IMR-90 (cell line): ENCODE data around the gene ADARB2. TPM values are rescaled to one million over a fixed set of nuclear protein-coding genes. Genes with fewer than 3 reads are reported as not detected.

ENCODE experiments used
- ATAC-seq: fragments of 200-7000 bp; cut with Tn5 transposase; 2 replicates; pipeline ENCODE4 v1.9.1; 2020; ENCODE audit warnings: low read depth, mild to moderate bottlenecking, moderate library complexity
- BruUV-seq: library from RNA; stranded (reverse); fragments of 400-500 nt; replicated peaks from 2 replicates; lab custom pipeline; 2021; lab: Mats Ljungman, UMichigan
- CTCF ChIA-PET: fragments of 300-600 bp; formaldehyde crosslinking; extraction: SDS; loops from one replicate; lab custom pipeline; 2021; ENCODE audit warnings: antibody characterized with exemption; lab: Yijun Ruan, JAX
- POLR2A ChIA-PET: fragments of 300-600 bp; sonication (Branson Sonifier 250); formaldehyde crosslinking; loops from one replicate; lab custom pipeline; 2022; ENCODE audit warnings: antibody characterized with exemption; ENCODE audit not compliant: unreplicated experiment; lab: Charles Lee
- DNase-seq: peaks from one replicate; pipeline ENCODE4 v3.0.0; 2013
- H2AFZ ChIP-seq: replicated peaks from 2 replicates; pipeline ENCODE3; 2013; ENCODE audit warnings: low read length, mild to moderate bottlenecking; ENCODE audit not compliant: poor library complexity
- H2AK5ac ChIP-seq: 2 replicates; pipeline ENCODE4 v1.6.1; 2013; ENCODE audit warnings: low read depth, low read length, inconsistent platforms
- H2AK9ac ChIP-seq: replicated peaks from 2 replicates; pipeline ENCODE3; 2013; ENCODE audit warnings: mild to moderate bottlenecking, low read depth, low read length, moderate library complexity; ENCODE audit not compliant: poor library complexity
- H2BK120ac ChIP-seq: 2 replicates; pipeline ENCODE4 v1.6.1; 2013; ENCODE audit warnings: low read depth, low read length, inconsistent platforms
- H2BK15ac ChIP-seq: 3 replicates; pipeline ENCODE4 v1.6.1; 2013; ENCODE audit warnings: low read depth, low read length, inconsistent platforms
- H2BK20ac ChIP-seq: 2 replicates; pipeline ENCODE4 v1.6.1; 2013; ENCODE audit warnings: low read depth, mild to moderate bottlenecking, inconsistent platforms, low read length, moderate library complexity
- H2BK5ac ChIP-seq: 2 replicates; pipeline ENCODE4 v1.6.1; 2013; ENCODE audit warnings: mild to moderate bottlenecking, low read depth, low read length, inconsistent platforms; ENCODE audit not compliant: poor library complexity, severe bottlenecking
- H3K14ac ChIP-seq: replicated peaks from 2 replicates; pipeline ENCODE4 v1.6.1; 2013; ENCODE audit warnings: low read depth, low read length, inconsistent platforms
- H3K18ac ChIP-seq: 2 replicates; pipeline ENCODE4 v1.6.1; 2013; ENCODE audit warnings: low read depth, low read length, control low read depth
- H3K23ac ChIP-seq: 2 replicates; pipeline ENCODE4 v1.6.1; 2013; ENCODE audit warnings: low read depth, low read length, inconsistent platforms
- H3K27ac ChIP-seq: 2 replicates; pipeline ENCODE4 v1.5.1; 2013; ENCODE audit warnings: mild to moderate bottlenecking, control low read depth, low read length; ENCODE audit not compliant: insufficient read depth
- H3K27me3 ChIP-seq: 2 replicates; pipeline ENCODE4 v1.6.1; 2013; ENCODE audit warnings: low read length; ENCODE audit not compliant: control insufficient read depth, insufficient read depth
- H3K36me3 ChIP-seq: 2 replicates; pipeline ENCODE4 v1.6.1; 2013; ENCODE audit warnings: low read length, mixed read lengths; ENCODE audit not compliant: control insufficient read depth, insufficient read depth
- H3K4ac ChIP-seq: 2 replicates; pipeline ENCODE4 v1.6.1; 2013; ENCODE audit warnings: low read depth, low read length, inconsistent platforms
- H3K4me1 ChIP-seq: 2 replicates; pipeline ENCODE4 v1.6.1; 2013; ENCODE audit warnings: low read length, mixed read lengths; ENCODE audit not compliant: control insufficient read depth, insufficient read depth
- H3K4me2 ChIP-seq: 2 replicates; pipeline ENCODE4 v1.6.1; 2013; ENCODE audit warnings: low read depth, mild to moderate bottlenecking, control low read depth, low read length, moderate library complexity
- H3K4me3 ChIP-seq: 2 replicates; pipeline ENCODE4 v1.5.1; 2013; ENCODE audit warnings: low read depth, mild to moderate bottlenecking, control low read depth, low read length, moderate library complexity; ENCODE audit not compliant: insufficient read depth
- H3K56ac ChIP-seq: 2 replicates; pipeline ENCODE4 v1.6.1; 2013; ENCODE audit warnings: low read length, inconsistent platforms; ENCODE audit not compliant: insufficient read depth; ENCODE audit errors: extremely low read depth
- H3K79me1 ChIP-seq, 2 experiments: 2 replicates each; pipeline ENCODE4 v1.6.1; 2013; ENCODE audit warnings: low read length in 2 of 2, inconsistent platforms in 1 of 2, low read depth in 1 of 2
- H3K9ac ChIP-seq: 2 replicates; pipeline ENCODE4 v1.6.1; 2013; ENCODE audit warnings: low read depth, low read length, control low read depth
- H3K9me1 ChIP-seq: 2 replicates; pipeline ENCODE4 v1.6.1; 2013; ENCODE audit warnings: low read length, inconsistent platforms; ENCODE audit not compliant: insufficient read depth
- H3K9me3 ChIP-seq: 2 replicates; pipeline ENCODE4 v1.6.1; 2013; ENCODE audit warnings: low read length; ENCODE audit not compliant: control insufficient read depth, insufficient read depth
- H4K20me1 ChIP-seq: 2 replicates; pipeline ENCODE4 v1.6.1; 2013; ENCODE audit warnings: low read length, inconsistent platforms; ENCODE audit not compliant: insufficient read depth
- H4K5ac ChIP-seq: 2 replicates; pipeline ENCODE4 v1.6.1; 2013; ENCODE audit warnings: mild to moderate bottlenecking, low read depth, low read length, control low read depth
- H4K8ac ChIP-seq, 2 experiments: 2 replicates each; pipeline ENCODE4 v1.6.1; 2013; ENCODE audit warnings: low read depth in 2 of 2, low read length in 2 of 2, control low read depth in 1 of 2, inconsistent platforms in 1 of 2
- H4K91ac ChIP-seq: 2 replicates; pipeline ENCODE4 v1.6.1; 2013; ENCODE audit warnings: low read depth, low read length, inconsistent platforms; ENCODE audit not compliant: insufficient read depth
- BHLHE40 ChIP-seq: fragments of 150-350 bp; IDR thresholded peaks from 2 replicates; pipeline ENCODE4 v1.6.1; 2016; ENCODE audit warnings: mild to moderate bottlenecking, low read depth, low read length
- CEBPB ChIP-seq: IDR thresholded peaks from 2 replicates; pipeline ENCODE4 v1.6.1; 2012; ENCODE audit warnings: low read depth, low read length, improper control_type of control experiment
- CHD1 ChIP-seq: IDR thresholded peaks from 2 replicates; pipeline ENCODE4 v1.6.1; 2012; ENCODE audit warnings: low read depth, low read length, improper control_type of control experiment
- CTCF ChIP-seq: conservative IDR thresholded peaks from 2 replicates; pipeline ENCODE4 v1.5.1; 2012; ENCODE audit warnings: mild to moderate bottlenecking, low read depth, low read length, improper control_type of control experiment
- ELK1 ChIP-seq: fragments of 150-350 bp; IDR thresholded peaks from 2 replicates; pipeline ENCODE4 v1.6.1; 2016; ENCODE audit warnings: low read depth, mild to moderate bottlenecking, low read length, moderate library complexity, borderline replicate concordance
- FOS ChIP-seq: fragments of 150-350 bp; IDR thresholded peaks from 2 replicates; pipeline ENCODE4 v1.6.1; 2016; ENCODE audit warnings: low read depth, low read length
- MAFK ChIP-seq: IDR thresholded peaks from 2 replicates; pipeline ENCODE4 v1.6.1; 2012; ENCODE audit warnings: low read depth, low read length, improper control_type of control experiment
- MAZ ChIP-seq: IDR thresholded peaks from 2 replicates; pipeline ENCODE4 v1.6.1; 2012; ENCODE audit warnings: low read depth, mild to moderate bottlenecking, low read length, improper control_type of control experiment, moderate library complexity, borderline replicate concordance
- MXI1 ChIP-seq: IDR thresholded peaks from 2 replicates; pipeline ENCODE4 v1.6.1; 2012; ENCODE audit warnings: low read depth, mild to moderate bottlenecking, low read length, moderate library complexity, borderline replicate concordance
- NFE2L2 ChIP-seq: fragments of 150-350 bp; IDR thresholded peaks from 2 replicates; pipeline ENCODE4 v1.6.1; 2016; ENCODE audit warnings: low read depth, mild to moderate bottlenecking, low read length
- POLR2A ChIP-seq: IDR thresholded peaks from 2 replicates; pipeline ENCODE4 v1.6.1; 2012; ENCODE audit warnings: mild to moderate bottlenecking, low read depth, low read length
- RAD21 ChIP-seq: IDR thresholded peaks from 2 replicates; pipeline ENCODE4 v1.6.1; 2012; ENCODE audit warnings: low read length, improper control_type of control experiment
- RCOR1 ChIP-seq: IDR thresholded peaks from 2 replicates; pipeline ENCODE4 v1.6.1; 2012; ENCODE audit warnings: mild to moderate bottlenecking, low read length, improper control_type of control experiment; ENCODE audit not compliant: insufficient replicate concordance
- RFX5 ChIP-seq: IDR thresholded peaks from 2 replicates; pipeline ENCODE4 v1.8.0; 2012; ENCODE audit warnings: low read depth, mild to moderate bottlenecking, low read length, moderate library complexity
- SMC3 ChIP-seq: fragments of 150-350 bp; IDR thresholded peaks from 2 replicates; pipeline ENCODE4 v1.6.1; 2016; ENCODE audit warnings: low read depth, mild to moderate bottlenecking, antibody characterized with exemption, low read length, moderate library complexity
- USF2 ChIP-seq: fragments of 150-350 bp; IDR thresholded peaks from 2 replicates; pipeline ENCODE4 v1.6.1; 2017; ENCODE audit warnings: mild to moderate bottlenecking, antibody characterized with exemption, low read length, low read depth
- WGBS, 2 experiments: methylation state at CpG; one replicate each; pipeline versions ENCODE4 v1.1.5 to v1.1.7; 2013; ENCODE audit warnings: missing lambda C conversion rate in 2 of 2; ENCODE audit not compliant: insufficient read length in 1 of 2; ENCODE audit errors: extremely low coverage in 2 of 2; 5-methylcytosine and 5-hydroxymethylcytosine counted together
- dilution Hi-C: fragments of 300-500 bp; cut with HindIII; formaldehyde crosslinking; loops from one replicate; pipeline ENCODE4 v1.14.3; 2018; ENCODE audit warnings: low sequenced_read_pairs; ENCODE audit not compliant: unreplicated experiment
- in situ Hi-C: fragments of 300-500 bp; cut with MboI; formaldehyde crosslinking; loops from 3 replicates; pipeline ENCODE4 v1.14.3; 2019; ENCODE audit warnings: low sequenced_read_pairs, inconsistent platforms, mixed read lengths
- intact Hi-C: fragments of 100-400 bp; cut with micrococcal nuclease; formaldehyde crosslinking; loops from 2 replicates; pipeline ENCODE4 v1.10.0; 2022
- polyA plus RNA-seq, 3 experiments: library from polyadenylated mRNA; depleted of rRNA; stranded (reverse); fragments of >200 nt; gene quantifications; 2 replicates each; pipeline ENCODE4 v1.2.3, GENCODE V29; 2012; ENCODE audit warnings: low replicate concordance in 1 of 3
- total RNA-seq: library from RNA; depleted of rRNA; stranded (reverse); fragments of >200 nt; gene quantifications from 2 replicates; pipeline ENCODE4 v1.2.3, GENCODE V29; 2012

Gene ADARB2
- total and polyA plus RNA-seq, 2 of the 4 experiments (the other 2 are of a cell fraction) = not detected

- WGBS, 2 experiments = 63% methylated on average over 5 of the region's 11 CpGs; no CpG with 5 or more reads in 1 of the 2 experiments
- Histone ChIP-seq H4K8ac (no peak overlapping the region), H2BK15ac (no peak overlapping the region), H3K27me3 (no peaks in the 10 kb centered on the region), H3K4me3 (no peak overlapping the region), H3K9me1 (no peaks in the 10 kb centered on the region), H3K36me3 (no peaks in the 10 kb centered on the region), H3K23ac (no peak overlapping the region), H4K5ac (no peak overlapping the region), H2BK120ac (no peak overlapping the region), H4K91ac (no peak overlapping the region), H2BK20ac (no peak overlapping the region), H3K27ac (no peak overlapping the region), H3K4me1 (no peaks in the 10 kb centered on the region), H3K79me1 (no peaks in the 10 kb centered on the region), H3K18ac (no peak overlapping the region), H3K4me2 (no peak overlapping the region), H3K9me3 (peaks cover 35% of the 10 kb centered on the region), H4K20me1 (no peaks in the 10 kb centered on the region), H3K56ac (no peak overlapping the region), H2AFZ (no peak overlapping the region), H2BK5ac (no peak overlapping the region), H2AK5ac (no peak overlapping the region), H2AK9ac (no peak overlapping the region), H3K14ac (no peak overlapping the region), H3K9ac (no peak overlapping the region), H3K4ac (no peak overlapping the region)
- intact Hi-C loops (no loop called here), dilution Hi-C loops (no loop called here), in situ Hi-C loops (no loop called here)
- ATAC-seq (no peak), DNase-seq (no peak)
- no TSS peak for BruUV-seq
- POLR2A ChIA-PET = no interaction called here
- CTCF ChIA-PET = no interaction called here
- TF ChIP-seq RCOR1 (no peak), BHLHE40 (no peak), MAZ (no peak), MXI1 (no peak), USF2 (no peak), MAFK (no peak), ELK1 (no peak), POLR2A (no peak), SMC3 (no peak), CEBPB (no peak), CTCF (no peak), RFX5 (no peak), FOS (no peak), CHD1 (no peak), NFE2L2 (no peak), RAD21 (no peak)
Observed at GRCh38 chr10:1674501-1674900, 62.8 kb downstream of the ADARB2 start.
